Ovary (tissue), 9 donors: Measurements from ENCODE around the gene PTMS. TPM values are rescaled to one million over a fixed set of nuclear protein-coding genes. Genes with fewer than 3 reads are reported as not detected.

Experiments
- DNase-seq, 5 donors: peaks; one replicate each; pipeline ENCODE4 v3.0.0-alpha.2; 2019 to 2020
- H3K27ac ChIP-seq, 2 donors: fragments of 200-600 bp; one replicate each; pipeline versions ENCODE4 v1.5.1 to v1.8.0; 2019 to 2022
- H3K27me3 ChIP-seq: fragments of 200-600 bp; one replicate; pipeline ENCODE4 v1.8.0; 2022
- H3K36me3 ChIP-seq: fragments of 200-600 bp; sonication (generic); one replicate; pipeline ENCODE4 v1.5.1; 2019
- H3K4me1 ChIP-seq: one replicate; pipeline ENCODE4 v1.8.1; 2013; ENCODE audit warnings: mild to moderate bottlenecking, moderate library complexity; ENCODE audit not compliant: insufficient read depth
- H3K4me3 ChIP-seq: fragments of 200-600 bp; sonication (generic); one replicate; pipeline ENCODE4 v1.5.1; 2017
- H3K9me3 ChIP-seq, 2 donors: fragments of 200-600 bp in 1 of 2; sonication (generic) in 1 of 2; one replicate each; pipeline versions ENCODE4 v1.5.1 to v1.8.1; 2013 to 2019; ENCODE audit warnings: mild to moderate bottlenecking in 1 of 2, moderate library complexity in 1 of 2
- EP300 ChIP-seq: sonication (generic); formaldehyde crosslinking; IDR thresholded peaks from one replicate; pipeline ENCODE4 v1.6.1; 2017; ENCODE audit warnings: antibody characterized with exemption
- POLR2A ChIP-seq: fragments of 450-650 bp; IDR thresholded peaks from one replicate; pipeline ENCODE4 v1.6.1; 2017; ENCODE audit warnings: antibody characterized with exemption, mild to moderate bottlenecking, moderate library complexity
- WGBS, 3 donors: extraction: QIAGEN DNeasy Blood & Tissue Kit in 1 of 3; methylation state at CpG; one replicate each; pipeline versions ENCODE4 v1.1.5 to v1.1.7; 2013 to 2017; 5-methylcytosine and 5-hydroxymethylcytosine counted together
- intact Hi-C, 4 donors: fragments of 100-400 bp; cut with DNase I; formaldehyde crosslinking; loops; one replicate each; pipeline versions ENCODE4 v1.11.0 to v1.15.1; 2022 to 2023
- polyA plus RNA-seq, 2 donors: library from polyadenylated mRNA; stranded (reverse); fragments of 200-250 nt in 1 of 2; fragments of 350-450 nt in 1 of 2; fragmentation: Illumina TruSeq in 1 of 2; extraction: RNeasy Lipid Tissue Mini Kit (QIAGEN cat#74804) in 1 of 2; gene quantifications; one replicate each; pipeline ENCODE4 v1.2.3, GENCODE V29; 2013 to 2014
- total RNA-seq, 7 donors: library from RNA; depleted of rRNA in 2 of 7; stranded (reverse); fragments of >200 nt in 2 of 7; fragmentation: NEBNext Ultra II Directional in 3 of 7; extraction: Animal tissue kit (Norgen Biotek cat#: 25700) in 3 of 7; gene quantifications; one replicate each; pipeline versions ENCODE4 v1.1.0 to v1.2.4, GENCODE V29; 2016 to 2023
- TF ChIP-seq, protein P1 (sequence below), 3 donors: fragments of 450-650 bp in 2 of 3; fragments of 200-600 bp in 1 of 3; IDR thresholded peaks; one replicate each; pipeline versions ENCODE4 v1.5.1 to v1.8.0; 2016 to 2022; ENCODE audit warnings: antibody characterized with exemption in 3 of 3, mild to moderate bottlenecking in 1 of 3
- donor health status: DM: no; HTN: no; CAD: no; lungs with moderate emphysema.
- donor health status: DM: no; HTN: no; CAD: no.
- donor health status: Bipolar disorder and iron deficiency.
- donor health status: DM: yes; HTN: yes; CAD: no.
- donor health status: DM: no; HTN: no; CAD: no.
- donor health status: DM: yes; HTN: yes; CAD: no.

PTMS gene
- total and polyA plus RNA-seq, 9 donors = 100 to 1,013 (median 576) TPM

DNA sequence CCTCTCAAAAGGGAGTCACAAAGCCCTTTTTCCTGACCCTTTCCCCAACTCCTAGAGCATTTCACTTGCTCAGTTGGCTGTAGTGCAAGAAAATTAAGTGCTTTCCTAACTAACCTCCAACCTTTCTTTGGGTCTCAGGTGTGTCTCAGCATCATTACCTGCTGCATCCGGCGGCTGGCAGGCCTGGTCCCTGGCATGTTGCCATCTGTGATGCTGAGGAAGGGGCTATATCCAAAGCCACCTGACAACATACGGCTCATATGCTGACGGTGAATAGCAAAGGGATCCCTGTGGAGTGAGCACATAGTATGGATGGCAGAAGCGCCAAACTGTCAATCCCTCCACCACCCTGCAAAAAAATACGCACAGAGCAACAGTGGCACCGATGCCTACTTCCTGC is 14.4 kb upstream of the PTMS start:
- H3K27me3 ChIP-seq = no peaks in the 10 kb centered on the region
- TF ChIP-seq, protein P1, sequence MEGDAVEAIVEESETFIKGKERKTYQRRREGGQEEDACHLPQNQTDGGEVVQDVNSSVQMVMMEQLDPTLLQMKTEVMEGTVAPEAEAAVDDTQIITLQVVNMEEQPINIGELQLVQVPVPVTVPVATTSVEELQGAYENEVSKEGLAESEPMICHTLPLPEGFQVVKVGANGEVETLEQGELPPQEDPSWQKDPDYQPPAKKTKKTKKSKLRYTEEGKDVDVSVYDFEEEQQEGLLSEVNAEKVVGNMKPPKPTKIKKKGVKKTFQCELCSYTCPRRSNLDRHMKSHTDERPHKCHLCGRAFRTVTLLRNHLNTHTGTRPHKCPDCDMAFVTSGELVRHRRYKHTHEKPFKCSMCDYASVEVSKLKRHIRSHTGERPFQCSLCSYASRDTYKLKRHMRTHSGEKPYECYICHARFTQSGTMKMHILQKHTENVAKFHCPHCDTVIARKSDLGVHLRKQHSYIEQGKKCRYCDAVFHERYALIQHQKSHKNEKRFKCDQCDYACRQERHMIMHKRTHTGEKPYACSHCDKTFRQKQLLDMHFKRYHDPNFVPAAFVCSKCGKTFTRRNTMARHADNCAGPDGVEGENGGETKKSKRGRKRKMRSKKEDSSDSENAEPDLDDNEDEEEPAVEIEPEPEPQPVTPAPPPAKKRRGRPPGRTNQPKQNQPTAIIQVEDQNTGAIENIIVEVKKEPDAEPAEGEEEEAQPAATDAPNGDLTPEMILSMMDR (IDR thresholded peaks at IDR 0.05) = no peak
- TF ChIP-seq EP300 = no peak
- DNase-seq = peak in 3 of 5 donors; percentile 43 to 66 (median 51)

DNA sequence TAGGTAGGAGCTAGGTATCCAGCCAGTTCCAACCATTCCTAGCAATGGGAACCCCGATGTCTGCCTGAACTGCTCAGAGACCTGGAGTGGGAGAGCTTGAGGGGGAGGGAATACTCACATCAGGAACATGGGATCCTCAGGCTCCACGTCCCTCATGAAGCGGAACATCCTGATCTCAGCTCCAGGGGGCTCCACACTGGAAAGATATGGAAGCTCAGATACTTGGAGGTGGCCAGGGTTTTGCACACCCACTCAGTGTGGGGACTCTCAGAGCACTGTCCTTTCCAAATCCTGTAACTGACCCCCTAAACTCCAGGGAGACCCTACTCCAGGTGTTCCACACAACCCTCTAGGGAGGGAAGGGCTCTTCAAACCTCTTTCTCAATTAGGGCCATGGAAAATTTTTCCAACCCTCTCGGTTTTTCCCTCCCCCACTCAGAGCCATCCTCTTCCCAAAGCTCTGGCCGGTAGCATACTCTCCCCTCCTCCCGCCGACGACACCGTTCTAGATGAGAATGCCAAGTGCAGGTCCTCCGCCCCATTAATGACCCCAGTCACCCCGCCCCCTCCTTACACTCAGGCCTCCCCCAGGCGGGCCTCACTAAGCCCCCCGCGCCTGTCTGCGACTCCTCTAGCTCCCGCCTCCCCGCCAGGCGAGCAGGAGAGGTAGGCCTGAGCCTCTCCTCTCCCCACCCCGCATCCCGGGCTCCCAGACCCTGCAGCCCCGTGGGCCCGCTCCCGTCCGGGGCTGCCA is 13.8 kb upstream of the PTMS start:
- Histone ChIP-seq H3K4me1 (peaks cover 7% of the 10 kb centered on the region), H3K36me3 (no peaks in the 10 kb centered on the region), H3K4me3 (peak overlapping the region; percentile 76), H3K9me3 (no peaks in the 10 kb centered on the region), H3K27ac (peak overlapping the region; percentile 96 to 100), H3K27me3 (no peaks in the 10 kb centered on the region)
- DNase-seq = peak in 1 of 5 donors; percentile 68
- intact Hi-C loops = loop anchor here in 2 of 4 donors (2.0 to 5.0 kb wide), 2 partner anchors 14 to 75 kb away; partner anchors contain the start of genes P3H3 (in 2 of the 2) and PTMS (in 2 of the 2)
- TF ChIP-seq, protein P1 (IDR thresholded peaks at IDR 0.05) = no peak
- TF ChIP-seq EP300 = no peak
- no peak for TF ChIP-seq POLR2A
- 2 to 3% (median 2%) methylated on average over 23 to 24 of the region's 24 CpGs for WGBS, 3 donors

More for the DNA sequence above, 14.4 kb upstream of the PTMS start:
- H3K27ac ChIP-seq = peak overlapping the region; percentile 96 to 100
- H3K4me3 ChIP-seq = no peak overlapping the region
- 59 to 66% (median 64%) methylated on average over 7 of the region's 7 CpGs for WGBS, 3 donors
- peaks cover 7% of the 10 kb centered on the region for H3K4me1 ChIP-seq
- intact Hi-C loops = loop anchor here in 2 of 4 donors (2.0 to 5.0 kb wide), 2 partner anchors 15 to 76 kb away; partner anchors contain the start of genes P3H3 (in 2 of the 2) and PTMS (in 2 of the 2)
- H3K9me3 ChIP-seq = no peaks in the 10 kb centered on the region
- no peaks in the 10 kb centered on the region for H3K36me3 ChIP-seq

DNA sequence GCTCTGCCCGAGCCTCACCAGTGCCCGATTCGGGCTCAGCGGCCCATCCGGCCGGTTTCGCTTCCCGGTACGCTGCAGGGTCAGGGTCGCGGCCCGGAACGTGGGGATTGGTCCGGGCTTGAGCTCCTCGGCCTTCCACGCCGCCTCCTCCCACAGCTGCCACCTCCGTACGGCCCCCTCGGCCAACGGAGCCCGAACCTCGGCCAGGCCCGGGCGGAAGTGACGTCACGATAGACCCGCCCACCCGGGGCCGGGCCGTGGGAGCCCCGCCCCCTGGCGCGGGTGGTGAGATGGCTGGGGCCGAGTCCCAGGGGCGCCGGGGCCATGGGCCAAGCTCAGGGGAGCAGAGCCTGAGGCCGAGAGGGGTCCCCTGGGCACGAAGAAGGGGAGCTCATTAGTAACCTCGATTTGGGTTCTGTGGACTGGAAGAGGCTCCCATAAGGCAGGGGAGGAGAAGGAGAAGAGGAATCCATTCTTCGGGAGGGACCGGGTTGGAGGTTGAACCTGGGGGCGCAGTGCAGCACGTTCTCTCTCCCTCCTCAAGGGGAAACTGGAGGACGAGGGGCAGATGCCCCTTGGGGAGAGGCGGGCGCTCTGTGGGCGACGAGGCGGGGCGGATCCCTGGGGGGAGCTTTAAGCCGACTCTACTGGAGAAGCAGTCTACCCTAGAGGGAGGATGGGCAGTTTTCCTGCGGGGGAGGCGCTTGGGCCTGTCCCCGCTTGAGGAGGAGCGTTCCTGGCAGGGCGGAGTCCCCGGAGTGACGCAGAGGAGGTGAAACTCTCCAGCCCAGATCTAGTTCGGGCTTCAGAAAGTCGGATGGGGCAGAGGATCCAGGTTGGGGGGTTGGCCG is 13.0 kb upstream of the PTMS start, which contains the start of gene MLF2:
TSS of gene MLF2 (minus strand) at position 221 of the 851 bp plus-strand sequence. CDS start 807 bp downstream, outside the sequence.
- no peaks in the 10 kb centered on the region for H3K9me3 ChIP-seq
- H3K27me3 ChIP-seq = no peaks in the 10 kb centered on the region
- intact Hi-C loops = loop anchor here in 2 of 4 donors (1.0 to 5.0 kb wide), 3 partner anchors 14 to 74 kb away; partner anchors contain the start of genes P3H3 (in 2 of the 2) and PTMS (in 2 of the 2)
- H3K27ac ChIP-seq = peak within 1 kb of the TSS; percentile 96 to 100
- peak; percentile 66 for TF ChIP-seq EP300
- peak; percentile 98 for TF ChIP-seq POLR2A
- TF ChIP-seq, protein P1 (IDR thresholded peaks at IDR 0.05) = peak; percentile 13 to 98 (median 96)
- WGBS, 3 donors = 0% methylated on average over 43 to 62 of the region's 62 CpGs
- peaks cover 7% of the 10 kb centered on the region for H3K4me1 ChIP-seq
- H3K36me3 ChIP-seq = no peaks in the 10 kb centered on the region
- DNase-seq = peak; percentile 99
- peak within 1 kb of the TSS; percentile 76 for H3K4me3 ChIP-seq

DNA sequence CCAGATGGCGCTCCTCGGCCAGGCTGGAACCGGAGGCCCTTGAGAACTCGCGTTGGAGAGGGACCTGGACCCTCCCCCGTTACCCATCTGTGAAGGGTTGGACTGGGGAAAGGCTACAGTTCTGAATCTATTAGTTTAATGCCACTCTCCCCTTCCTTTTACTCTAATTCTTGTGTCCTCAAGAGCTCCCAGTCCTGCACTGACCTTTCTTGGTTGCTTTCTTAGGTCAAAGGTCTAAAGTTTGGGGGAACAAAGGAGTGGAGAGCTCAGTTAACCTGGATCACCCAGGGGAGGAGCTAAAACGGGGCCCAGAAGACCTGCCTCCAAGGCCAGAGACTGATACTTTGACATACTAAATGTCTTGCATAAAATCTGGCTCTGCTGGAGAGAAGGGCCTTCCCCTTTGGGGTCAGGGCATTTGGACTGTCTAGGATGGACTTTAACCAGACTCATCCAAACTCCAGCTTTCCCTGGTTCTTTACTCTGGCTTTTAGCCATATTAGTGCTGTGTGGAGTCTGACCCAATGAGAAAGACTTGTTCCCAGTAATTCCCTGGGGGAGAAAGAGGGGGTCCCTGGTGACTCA is 12.3 kb upstream of the PTMS start:
- peaks cover 7% of the 10 kb centered on the region for H3K4me1 ChIP-seq
- DNase-seq = peak in 2 of 5 donors; percentile 49 to 60
- TF ChIP-seq EP300 = no peak
- TF ChIP-seq, protein P1 (IDR thresholded peaks at IDR 0.05) = peak in 1 of 3 donors; percentile 97
- TF ChIP-seq POLR2A = no peak
- H3K27ac ChIP-seq = peak overlapping the region; percentile 52 to 100
- 0 to 1% (median 0%) methylated on average over 7 of the region's 7 CpGs for WGBS, 3 donors
- no peaks in the 10 kb centered on the region for H3K27me3 ChIP-seq
- no peaks in the 10 kb centered on the region for H3K9me3 ChIP-seq
- no peaks in the 10 kb centered on the region for H3K36me3 ChIP-seq
- intact Hi-C loops = loop anchor here in 2 of 4 donors (1.0 to 5.0 kb wide), 3 partner anchors 13 to 73 kb away; partner anchors contain the start of genes P3H3 (in 2 of the 2) and PTMS (in 2 of the 2)
- H3K4me3 ChIP-seq = no peak overlapping the region
